ENCODE data around the gene NHSL2.

NHSL2 gene

GRCh38 chrX:71991164-71991563, 80.5 kb downstream of the NHSL2 start:
- no peak for DNase-seq (ENCODE audit: low read depth)

DNA sequence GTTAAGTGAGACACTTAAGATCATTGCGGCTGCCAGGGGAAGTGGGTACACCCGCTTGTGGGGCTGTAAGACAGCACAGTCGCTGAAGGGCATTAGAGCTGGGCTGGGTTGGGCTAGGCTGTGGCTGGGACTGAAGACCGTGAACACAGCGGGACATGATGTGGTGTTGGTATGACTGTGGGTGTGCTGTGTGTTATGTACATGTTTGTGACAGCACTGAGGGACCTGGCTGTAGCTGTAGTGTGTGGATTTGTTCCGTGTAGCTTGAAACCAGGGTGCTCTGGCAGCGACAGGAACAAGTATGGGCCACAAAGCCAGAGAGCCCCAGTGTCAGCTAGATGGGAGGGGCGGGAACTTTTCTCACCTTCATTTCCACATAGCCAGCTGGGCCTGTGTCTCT, 82.1 kb downstream of the NHSL2 start:
- no peak for DNase-seq (ENCODE audit: low read depth)

- no peak for DNase-seq (ENCODE audit: low read depth)
Observed at GRCh38 chrX:71993371-71993770, 82.7 kb downstream of the NHSL2 start.

DNA sequence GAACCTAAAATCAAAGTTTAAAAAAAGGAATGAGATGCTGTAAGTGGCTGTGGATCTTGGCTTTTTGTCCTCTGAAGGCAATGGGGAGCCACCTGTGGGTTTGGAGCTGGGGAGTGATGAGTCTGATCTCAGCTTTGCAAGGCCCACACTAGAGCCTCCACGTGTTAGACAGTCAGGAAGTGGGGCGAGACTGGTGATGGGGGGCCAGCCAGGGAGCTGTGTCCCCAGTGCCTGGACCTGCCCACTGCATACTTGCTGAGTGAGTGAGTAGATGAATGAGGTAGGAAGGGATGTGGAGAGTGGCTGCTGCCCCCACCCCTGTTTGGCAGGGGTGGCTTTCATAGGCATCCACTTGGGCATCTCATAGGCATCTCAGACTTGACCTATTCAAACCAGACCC, 84.0 kb downstream of the NHSL2 start:
- DNase-seq (ENCODE audit: low read depth): no peak

DNA sequence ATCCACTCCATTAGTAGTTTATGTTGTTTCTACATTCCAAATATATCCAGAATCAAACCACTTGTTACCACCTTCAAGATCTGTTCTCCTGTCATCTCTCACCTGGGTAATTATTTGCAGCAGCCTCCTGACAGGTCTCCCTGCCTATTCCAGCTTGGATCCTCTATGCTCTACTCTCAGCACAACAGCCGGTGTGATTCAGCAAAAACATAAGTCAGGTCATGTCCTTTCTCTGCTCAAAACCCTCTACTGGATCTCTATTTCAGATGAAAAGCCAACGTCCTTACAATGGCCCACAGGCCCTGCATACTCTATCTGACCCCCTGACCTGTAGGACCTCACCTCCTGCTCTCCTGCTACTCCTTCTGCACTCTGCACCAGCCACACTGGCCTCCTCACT, 84.5 kb downstream of the NHSL2 start:
- no peak for DNase-seq (ENCODE audit: low read depth)

GRCh38 chrX:71996136-71996535, 85.5 kb downstream of the NHSL2 start:
- DNase-seq (ENCODE audit: low read depth): no peak

DNA sequence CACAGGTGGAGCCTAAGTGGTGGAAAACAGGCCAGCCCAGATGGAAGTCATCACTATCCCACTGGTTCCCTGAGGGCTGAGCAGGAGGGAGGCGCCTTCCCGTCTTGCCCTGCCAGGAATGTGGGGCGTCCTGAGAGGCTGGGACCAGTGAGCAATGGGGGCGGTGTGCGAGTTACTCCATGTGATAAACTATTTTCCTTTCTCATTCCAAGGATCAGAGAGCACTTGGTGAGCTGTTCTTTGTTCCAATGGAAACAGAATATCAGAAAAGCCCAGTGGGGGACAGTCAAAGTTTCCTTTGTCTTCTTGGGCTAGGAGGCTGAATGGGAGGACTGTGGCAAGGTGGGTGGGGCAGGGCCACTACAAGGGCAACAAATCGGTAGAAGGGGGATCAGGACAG, 86.2 kb downstream of the NHSL2 start:
- no peak for DNase-seq (ENCODE audit: low read depth)

DNA sequence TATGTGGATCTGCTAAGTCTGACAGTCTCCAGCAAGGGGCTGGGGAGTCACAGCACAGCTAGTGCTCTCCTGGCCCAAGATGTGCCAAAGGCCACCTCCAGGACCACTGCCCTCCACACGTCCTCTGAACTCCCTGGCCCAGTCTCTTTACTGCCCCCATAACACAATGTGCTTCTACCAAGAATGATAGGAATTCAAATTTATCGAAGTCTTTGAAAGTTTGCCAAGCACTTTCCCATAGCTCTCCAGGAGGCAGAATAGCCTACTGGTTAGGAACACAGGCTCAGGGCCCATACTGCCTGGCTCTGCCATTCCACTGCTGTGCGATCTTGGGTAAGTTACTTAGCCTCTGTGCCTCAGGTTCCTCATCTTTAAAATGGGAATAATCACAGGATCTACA, 86.7 kb downstream of the NHSL2 start:
- DNase-seq (ENCODE audit: low read depth): no peak

DNA sequence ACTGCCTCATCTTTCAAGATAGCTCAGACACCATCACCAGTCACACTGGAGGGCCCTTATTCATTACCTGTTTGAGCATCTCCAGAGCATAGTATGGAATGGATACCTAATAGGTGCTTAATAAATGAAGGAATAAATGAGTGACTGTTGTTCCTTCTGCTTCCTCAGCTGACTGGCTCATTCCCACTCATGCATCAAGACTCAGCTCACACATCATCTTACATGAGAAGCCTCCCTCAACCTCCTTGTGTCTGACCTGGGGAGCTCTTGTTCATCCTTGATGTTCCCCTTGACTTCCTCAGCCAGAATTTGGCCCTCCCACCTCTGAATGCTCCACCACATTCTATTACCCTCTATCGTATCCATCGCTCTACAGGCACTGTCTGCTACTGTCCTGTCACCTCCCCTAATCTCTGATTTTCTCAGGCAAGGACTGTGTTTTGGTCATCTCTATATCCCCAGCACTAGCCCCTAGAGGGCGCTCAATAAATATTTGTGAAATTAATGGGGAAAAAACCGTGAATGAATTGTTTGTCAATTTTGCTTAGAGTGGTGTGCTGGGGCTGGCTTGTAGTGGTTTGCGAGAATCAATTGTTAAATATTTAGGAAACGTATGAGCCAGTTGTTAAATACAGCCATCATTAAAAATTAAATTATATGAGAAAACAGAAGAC, 88.3 kb downstream of the NHSL2 start:
- DNase-seq (ENCODE audit: low read depth): no peak

- no peak for DNase-seq (ENCODE audit: low read depth)
Observed at GRCh38 chrX:71999535-71999934, 88.9 kb downstream of the NHSL2 start.

- DNase-seq (ENCODE audit: low read depth): no peak
Observed at GRCh38 chrX:72001471-72001870, 90.8 kb downstream of the NHSL2 start.

GRCh38 chrX:72001906-72002305, 91.3 kb downstream of the NHSL2 start:
- DNase-seq (ENCODE audit: low read depth): no peak

- DNase-seq (ENCODE audit: low read depth): no peak
Observed at GRCh38 chrX:72002875-72003274, 92.2 kb downstream of the NHSL2 start.

DNA sequence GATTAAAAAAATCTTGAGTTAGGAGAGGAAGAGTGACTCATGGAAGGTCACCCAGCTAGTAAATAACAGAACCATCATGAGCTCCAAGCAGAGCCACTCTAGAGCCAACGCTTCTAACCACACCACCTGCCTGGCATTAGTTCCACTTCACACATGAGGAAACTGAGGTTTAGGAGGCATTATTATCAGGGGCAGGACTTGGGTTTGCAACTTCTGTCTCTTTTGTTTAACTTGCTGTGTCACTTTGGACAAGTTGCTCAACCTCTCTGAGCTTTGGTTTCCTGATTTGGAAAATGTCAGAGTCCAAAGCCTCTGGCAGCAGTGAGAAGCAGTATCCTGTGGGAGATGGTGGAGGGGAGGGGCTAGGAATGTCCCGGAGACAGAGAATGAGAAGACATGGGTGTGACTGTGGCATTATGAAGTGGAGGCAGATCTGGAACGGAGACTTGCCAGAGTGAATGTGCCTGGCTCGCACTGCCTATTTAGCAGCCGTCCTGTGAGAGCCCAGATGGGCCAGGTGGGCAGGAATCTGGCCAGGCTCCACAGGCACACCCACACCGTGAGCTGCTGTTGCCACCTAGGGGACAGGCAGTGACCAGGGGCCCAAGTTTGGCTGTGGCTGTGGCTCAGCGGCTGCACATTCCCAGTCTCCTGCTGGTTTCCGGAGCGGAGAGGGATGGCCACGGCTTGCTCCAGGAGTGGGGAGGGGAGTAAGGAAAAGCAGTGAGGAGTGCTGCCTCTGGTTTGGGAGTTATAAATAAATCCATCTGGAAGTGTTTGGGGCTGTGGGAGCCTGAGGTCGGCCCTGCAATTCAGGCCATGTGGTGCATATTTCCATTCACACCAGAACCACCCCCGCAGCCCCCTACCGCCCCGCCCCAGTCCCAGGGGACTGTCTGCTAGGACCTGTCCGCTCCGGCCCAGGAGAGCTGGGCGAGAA, 93.4 kb downstream of the NHSL2 start:
- no peak for DNase-seq (ENCODE audit: low read depth)

DNA sequence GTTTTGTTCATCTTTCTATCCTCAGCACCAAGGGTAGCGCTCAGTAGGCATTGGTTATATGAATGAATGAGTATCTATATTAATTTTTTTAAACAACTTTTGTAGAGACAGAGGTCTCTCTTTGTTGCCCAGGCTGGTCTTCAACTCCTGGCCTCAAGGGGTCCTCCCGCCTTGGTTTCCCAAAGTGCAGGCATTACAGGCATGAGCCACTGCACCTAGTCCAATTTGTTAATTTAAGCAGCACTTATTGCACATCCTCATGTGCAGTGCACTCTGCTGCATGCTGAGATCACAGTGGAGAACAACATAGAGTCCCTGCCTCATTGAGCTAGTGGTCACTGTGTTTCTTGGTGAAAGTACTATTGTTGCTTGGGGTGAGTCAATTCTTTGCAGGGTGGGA, 94.4 kb downstream of the NHSL2 start:
- no peak for DNase-seq (ENCODE audit: low read depth)

- DNase-seq (ENCODE audit: low read depth): no peak
Observed at GRCh38 chrX:72006461-72006860, 95.8 kb downstream of the NHSL2 start.

DNA sequence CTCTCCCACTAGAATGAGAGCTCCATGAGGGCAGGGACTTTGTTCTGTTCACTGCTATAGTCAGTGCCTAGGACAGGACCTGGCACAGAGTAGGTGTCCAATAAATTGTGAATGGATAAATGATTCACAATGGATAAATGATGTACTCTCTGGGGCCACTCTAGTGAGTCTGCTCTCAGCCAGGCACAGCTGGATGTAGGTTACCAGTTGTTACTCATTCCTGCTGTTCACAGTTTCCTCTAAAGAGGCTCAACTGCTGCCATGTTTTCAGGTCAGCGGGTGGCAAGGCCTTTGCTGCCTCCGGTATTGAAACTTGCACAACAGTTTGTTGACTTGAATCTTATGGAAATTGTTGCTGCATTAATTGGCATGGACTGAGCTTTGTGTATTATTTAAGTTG, 99.1 kb downstream of the NHSL2 start:
- DNase-seq (ENCODE audit: low read depth): no peak

GRCh38 chrX:72011734-72012133, 101.1 kb downstream of the NHSL2 start:
- no peak for DNase-seq (ENCODE audit: low read depth)

- DNase-seq (ENCODE audit: low read depth): no peak
Observed at GRCh38 chrX:72015383-72015782, 104.7 kb downstream of the NHSL2 start.

DNA sequence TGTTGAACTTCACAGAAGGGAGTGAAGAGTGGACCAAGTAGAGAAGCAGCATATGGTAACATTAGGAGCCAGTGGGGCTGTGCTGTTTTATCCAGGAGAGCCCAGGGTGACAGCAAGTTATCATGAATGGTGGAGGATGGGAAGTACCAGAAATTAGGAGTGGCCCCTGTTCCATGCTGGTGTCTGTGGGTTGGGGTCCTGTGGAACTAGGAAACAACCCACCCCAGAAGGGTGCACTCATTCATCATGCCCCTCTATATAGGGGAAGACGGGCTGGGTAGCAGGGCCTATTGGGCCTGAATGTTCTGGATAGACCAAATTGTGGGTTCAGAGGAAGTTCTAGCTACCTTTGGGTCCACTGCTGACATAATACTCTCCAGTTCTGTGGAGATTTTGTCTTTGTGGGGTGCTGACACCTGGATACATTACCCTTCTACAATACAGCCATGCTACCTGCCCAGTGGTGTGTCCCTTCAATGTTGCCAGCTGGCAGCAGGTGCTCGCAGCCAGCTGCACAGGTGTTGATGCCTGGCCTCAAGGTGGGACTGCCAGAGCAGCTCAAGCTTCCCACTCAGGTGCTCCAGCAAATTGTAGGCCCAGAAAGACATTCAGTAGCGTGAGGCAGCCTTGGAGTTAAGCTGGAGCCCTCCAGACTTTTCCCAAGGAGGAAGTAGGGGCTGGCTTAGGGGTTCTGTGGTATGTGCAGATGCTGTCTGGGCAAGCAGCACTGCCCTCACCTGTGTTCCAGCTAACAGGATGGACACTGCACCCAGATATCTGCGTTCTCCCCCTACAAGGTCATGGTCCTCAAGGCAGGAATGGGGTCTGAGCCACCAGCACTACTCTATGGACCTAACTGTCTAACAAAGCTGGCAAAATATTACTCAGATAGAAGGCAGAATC, 106.5 kb downstream of the NHSL2 start:
- no peak for DNase-seq (ENCODE audit: low read depth)

DNA sequence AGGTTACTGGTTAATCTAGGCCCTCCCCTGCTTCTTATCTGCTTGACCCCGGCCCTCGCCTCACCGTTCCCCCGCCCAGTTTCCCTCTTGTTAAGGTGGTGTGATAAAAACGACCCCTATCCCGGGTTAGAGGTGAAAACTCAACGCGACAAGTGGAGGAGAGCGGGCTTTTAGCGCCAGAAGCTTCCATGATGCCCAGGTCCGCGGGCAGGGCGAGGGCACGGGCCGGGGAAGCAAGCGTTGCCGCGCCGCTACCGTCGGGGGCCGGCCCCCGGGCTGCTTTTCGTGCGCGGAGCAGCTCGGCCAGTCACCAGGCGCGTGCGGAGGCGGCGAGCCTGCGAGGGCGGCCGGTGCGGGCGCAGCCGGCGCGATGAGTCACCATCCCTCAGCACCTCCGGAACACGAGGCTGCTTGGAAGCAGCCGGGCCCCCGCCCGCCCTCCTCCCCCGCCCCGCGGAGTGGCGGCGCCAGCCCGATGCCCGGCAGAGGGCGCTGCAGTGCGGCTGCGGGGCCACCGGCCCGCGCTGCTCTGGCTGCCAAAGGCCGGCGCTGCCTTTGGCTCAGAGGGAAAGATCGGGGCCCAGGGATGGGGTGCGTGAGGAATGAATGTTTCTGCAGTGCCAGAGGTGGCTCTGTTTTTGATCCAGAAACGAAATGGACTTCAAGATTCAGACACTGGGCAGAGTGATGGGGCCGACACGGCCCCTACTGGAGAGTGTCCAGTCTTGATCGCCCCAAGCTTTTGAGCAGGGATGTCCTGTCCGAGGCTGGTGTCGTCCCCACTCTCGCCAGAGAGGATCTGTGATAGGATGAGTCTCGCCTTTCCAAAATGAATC, 107.8 kb downstream of the NHSL2 start:
- DNase-seq (ENCODE audit: low read depth): peak; percentile 65
